PC-9 (cell line): Measurements from ENCODE around the gene PKIB.

Experiments used
- CTCF ChIP-seq: fragments of 200-600 bp; sonication (generic); conservative IDR thresholded peaks from 2 replicates; pipeline ENCODE4 v1.6.1; 2017; ENCODE audit warnings: mixed run types, antibody characterized with exemption, mild to moderate bottlenecking, moderate library complexity
- EZH2 ChIP-seq: fragments of 200-600 bp; sonication (generic); IDR thresholded peaks from 2 replicates; pipeline ENCODE4 v1.8.0; 2017; ENCODE audit warnings: antibody characterized with exemption, low read depth

- TF ChIP-seq EZH2 (no peak), CTCF (no peak)
Measured at GRCh38 chr6:122730334-122730733, 120.1 kb downstream of the PKIB start.
